Stimulated activated effector memory CD8-positive, alpha-beta T cell treated with anti-CD3 and anti-CD28 coated beads, Interleukin-12 subunit alpha, Interleukin-12 subunit beta, amount 100 ng/mL, for 72 hours (primary cell): ENCODE measurements around the gene TMEM43.

Experiments
- ATAC-seq: fragments of 150-1000 bp; cut with Tn5 transposase; 2 replicates; pipeline ENCODE4 v1.10.0; 2021
- DNase-seq, 2 donors: peaks; one replicate each; pipeline ENCODE4 v3.0.0; 2021 to 2022; ENCODE audit warnings: low spot score in 2 of 2
- H3K27ac Mint-ChIP-seq: one replicate; pipeline ENCODE4 v1.8.0; 2022; ENCODE audit warnings: mild to moderate bottlenecking, mixed read lengths
- H3K36me3 Mint-ChIP-seq: one replicate; pipeline ENCODE4 v1.8.0; 2022; ENCODE audit warnings: mild to moderate bottlenecking, mixed read lengths
- H3K4me1 Mint-ChIP-seq: one replicate; pipeline ENCODE4 v1.8.0; 2022; ENCODE audit warnings: mixed read lengths
- H3K4me3 Mint-ChIP-seq: one replicate; pipeline ENCODE4 v1.8.0; 2022; ENCODE audit warnings: mild to moderate bottlenecking, mixed read lengths
- H3K9me3 Mint-ChIP-seq: one replicate; pipeline ENCODE4 v1.8.0; 2022; ENCODE audit warnings: mixed read lengths

The TMEM43 gene

DNA sequence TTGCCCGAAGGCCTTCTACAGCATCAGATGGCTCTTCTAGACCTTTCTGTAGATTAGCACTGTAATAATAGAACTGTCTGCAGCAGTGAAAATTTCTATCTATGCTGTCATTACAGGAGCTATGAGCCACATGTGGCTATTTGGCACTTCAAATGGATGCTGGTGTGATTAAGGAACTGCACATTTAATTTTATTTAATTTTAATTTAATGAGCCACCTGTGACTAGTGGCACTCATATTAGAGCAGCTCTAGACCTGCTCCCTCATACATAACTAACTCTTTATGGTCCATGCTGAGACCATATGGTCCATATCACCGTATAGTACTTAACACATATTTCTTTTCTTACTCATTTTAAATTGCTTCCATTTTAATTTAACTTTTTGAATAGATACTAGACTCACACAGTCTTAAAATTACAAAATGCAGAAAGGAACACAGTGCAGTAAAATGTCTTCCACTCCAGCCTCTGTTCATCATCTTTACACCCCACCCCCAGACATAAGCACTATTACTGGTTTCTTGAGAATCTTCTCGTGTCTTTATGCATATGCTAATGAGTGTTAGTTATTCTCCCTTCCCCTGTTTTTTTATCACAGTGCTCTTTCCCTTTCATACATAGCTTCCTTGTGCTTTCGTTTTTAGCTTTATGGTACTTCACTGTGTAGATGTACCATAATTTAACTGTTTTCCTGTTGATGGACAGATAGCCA is 63.3 kb downstream of the TMEM43 start:
- DNase-seq: no peak
- Mint-ChIP-seq H3K36me3 (peaks cover 65% of the 10 kb centered on the region), H3K4me3 (no peak overlapping the region), H3K9me3 (no peaks in the 10 kb centered on the region), H3K27ac (no peak overlapping the region), H3K4me1 (peaks cover 60% of the 10 kb centered on the region)
- no peak for ATAC-seq
